Caco-2 (cell line): ENCODE measurements around the gene CYP4V2. TPM values are rescaled to one million over a fixed set of nuclear protein-coding genes. Genes with fewer than 3 reads are reported as not detected.

Source experiments
- BruUV-seq: library from RNA; stranded (reverse); fragments of 400-500 nt; replicated peaks from 2 replicates; lab custom pipeline; 2021; lab: Mats Ljungman, UMichigan
- CTCF ChIA-PET: fragments of 300-600 bp; sonication (Branson Sonifier 250); formaldehyde crosslinking; loops from one replicate; lab custom pipeline; 2022; ENCODE audit warnings: antibody characterized with exemption; lab: Charles Lee
- POLR2A ChIA-PET: fragments of 300-600 bp; sonication (Branson Sonifier 250); formaldehyde crosslinking; loops from one replicate; lab custom pipeline; 2022; ENCODE audit warnings: antibody characterized with exemption; lab: Charles Lee
- DNase-seq, 2 experiments: peaks; one replicate each; pipeline versions ENCODE4 v3.0.0 to v3.0.0-alpha.2; 2020 to 2022
- H3K27me3 ChIP-seq: replicated peaks from 2 replicates; pipeline ENCODE4 v1.6.0; 2011; ENCODE audit warnings: low read length; ENCODE audit not compliant: control insufficient read depth, insufficient read depth
- H3K36me3 ChIP-seq: 2 replicates; pipeline ENCODE4 v1.5.1; 2011; ENCODE audit warnings: low read length; ENCODE audit not compliant: control insufficient read depth, insufficient read depth
- H3K4me1 ChIP-seq: fragments of 250-450 bp; sonication (Bioruptor Pico); 2 replicates; pipeline ENCODE4 v1.5.1; 2020; ENCODE audit warnings: mild to moderate bottlenecking
- H3K4me3 ChIP-seq: 2 replicates; pipeline ENCODE4 v1.5.1; 2011; ENCODE audit warnings: low read depth, mild to moderate bottlenecking, control low read depth, low read length
- H3K9me3 ChIP-seq: fragments of 250-450 bp; sonication (Bioruptor Pico); 2 replicates; pipeline ENCODE4 v1.5.1; 2020; ENCODE audit warnings: mild to moderate bottlenecking, moderate library complexity
- H3K27ac Mint-ChIP-seq: one replicate; pipeline ENCODE4 v1.8.0; 2022; ENCODE audit warnings: mixed read lengths; ENCODE audit not compliant: unreplicated experiment
- H3K27me3 Mint-ChIP-seq: one replicate; pipeline ENCODE4 v1.8.0; 2022; ENCODE audit warnings: mixed read lengths; ENCODE audit not compliant: insufficient read depth, unreplicated experiment
- H3K36me3 Mint-ChIP-seq: one replicate; pipeline ENCODE4 v1.8.0; 2022; ENCODE audit warnings: mild to moderate bottlenecking, mixed read lengths; ENCODE audit not compliant: insufficient read depth, unreplicated experiment
- H3K4me1 Mint-ChIP-seq: one replicate; pipeline ENCODE4 v1.8.0; 2022; ENCODE audit warnings: low read depth, mixed read lengths; ENCODE audit not compliant: unreplicated experiment
- H3K4me3 Mint-ChIP-seq: one replicate; pipeline ENCODE4 v1.8.0; 2022; ENCODE audit warnings: mild to moderate bottlenecking, moderate library complexity, mixed read lengths; ENCODE audit not compliant: unreplicated experiment
- H3K9me3 Mint-ChIP-seq: one replicate; pipeline ENCODE4 v1.8.0; 2022; ENCODE audit warnings: mixed read lengths; ENCODE audit not compliant: unreplicated experiment
- intact Hi-C: fragments of 100-400 bp; cut with micrococcal nuclease; formaldehyde crosslinking; loops from one replicate; pipeline ENCODE4 v1.10.0; 2022; ENCODE audit not compliant: unreplicated experiment
- total RNA-seq: library from RNA; stranded (reverse); gene quantifications from 2 replicates; pipeline ENCODE4 v1.2.3, GENCODE V29; 2022
- TF ChIP-seq, protein P1 (sequence below), 2 experiments: fragments of 200-600 bp in 1 of 2; IDR thresholded peaks; 1 replicate in 1 of 2; 2 replicates in 1 of 2; pipeline versions ENCODE4 v1.5.1 to v1.8.0; 2011 to 2022; ENCODE audit warnings: antibody characterized with exemption in 1 of 2, control low read depth in 1 of 2, inconsistent platforms in 1 of 2, low read depth in 1 of 2, low read length in 1 of 2, mild to moderate bottlenecking in 1 of 2, moderate library complexity in 1 of 2; ENCODE audit not compliant: insufficient read depth in 1 of 2, severe bottlenecking in 1 of 2, unreplicated experiment in 1 of 2

CYP4V2 gene
- total RNA-seq, 1 experiment from 2014 or later = 2.1 TPM

DNA sequence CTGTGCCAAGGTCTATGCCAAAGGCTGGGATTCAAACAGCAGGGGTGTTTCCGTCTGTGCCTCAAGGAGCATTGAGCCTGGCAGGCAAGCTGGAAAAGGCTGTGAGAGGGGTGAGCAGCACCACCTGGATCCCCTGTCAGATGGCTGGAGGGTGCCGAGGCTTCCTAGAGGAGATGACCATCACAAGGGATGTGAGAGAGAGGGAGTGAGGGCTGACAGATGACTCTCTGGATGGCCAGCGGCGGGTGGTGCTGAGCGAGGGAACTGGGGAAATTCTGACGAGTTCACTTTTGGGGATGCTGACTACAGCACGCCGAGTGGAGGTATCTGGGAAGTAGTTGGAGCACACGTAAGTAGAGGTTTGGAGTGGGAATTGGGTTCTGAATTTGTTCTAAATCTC, 22.6 kb upstream of the CYP4V2 start:
- Mint-ChIP-seq H3K36me3 (no peaks in the 10 kb centered on the region), H3K9me3 (no peaks in the 10 kb centered on the region), H3K4me1 (peaks cover 7% of the 10 kb centered on the region), H3K4me3 (no peak overlapping the region), H3K27ac (peak overlapping the region; percentile 39), H3K27me3 (no peaks in the 10 kb centered on the region)
- TF ChIP-seq, protein P1, sequence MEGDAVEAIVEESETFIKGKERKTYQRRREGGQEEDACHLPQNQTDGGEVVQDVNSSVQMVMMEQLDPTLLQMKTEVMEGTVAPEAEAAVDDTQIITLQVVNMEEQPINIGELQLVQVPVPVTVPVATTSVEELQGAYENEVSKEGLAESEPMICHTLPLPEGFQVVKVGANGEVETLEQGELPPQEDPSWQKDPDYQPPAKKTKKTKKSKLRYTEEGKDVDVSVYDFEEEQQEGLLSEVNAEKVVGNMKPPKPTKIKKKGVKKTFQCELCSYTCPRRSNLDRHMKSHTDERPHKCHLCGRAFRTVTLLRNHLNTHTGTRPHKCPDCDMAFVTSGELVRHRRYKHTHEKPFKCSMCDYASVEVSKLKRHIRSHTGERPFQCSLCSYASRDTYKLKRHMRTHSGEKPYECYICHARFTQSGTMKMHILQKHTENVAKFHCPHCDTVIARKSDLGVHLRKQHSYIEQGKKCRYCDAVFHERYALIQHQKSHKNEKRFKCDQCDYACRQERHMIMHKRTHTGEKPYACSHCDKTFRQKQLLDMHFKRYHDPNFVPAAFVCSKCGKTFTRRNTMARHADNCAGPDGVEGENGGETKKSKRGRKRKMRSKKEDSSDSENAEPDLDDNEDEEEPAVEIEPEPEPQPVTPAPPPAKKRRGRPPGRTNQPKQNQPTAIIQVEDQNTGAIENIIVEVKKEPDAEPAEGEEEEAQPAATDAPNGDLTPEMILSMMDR (IDR thresholded peaks at IDR 0.05; ENCODE audit: insufficient read depth in 1 of 2, low read depth in 1 of 2, low read length in 1 of 2, severe bottlenecking in 1 of 2, unreplicated experiment in 1 of 2) = no peak
- ChIA-PET POLR2A (no interaction called here), CTCF (no interaction called here)
- Histone ChIP-seq H3K4me3 (no peak overlapping the region), H3K9me3 (no peaks in the 10 kb centered on the region), H3K27me3 (no peaks in the 10 kb centered on the region), H3K4me1 (peaks cover 5% of the 10 kb centered on the region; the same call in 1 of the 2 replicates), H3K36me3 (no peaks in the 10 kb centered on the region)
- DNase-seq = no peak
- no TSS peak for BruUV-seq
- intact Hi-C loops = no loop called here

- Histone ChIP-seq H3K4me3 (no peak overlapping the region), H3K27me3 (no peaks in the 10 kb centered on the region), H3K36me3 (no peaks in the 10 kb centered on the region), H3K4me1 (peaks cover 5% of the 10 kb centered on the region; the same call in 1 of the 2 replicates), H3K9me3 (no peaks in the 10 kb centered on the region)
- Mint-ChIP-seq H3K4me3 (no peak overlapping the region), H3K27me3 (no peaks in the 10 kb centered on the region), H3K9me3 (no peaks in the 10 kb centered on the region), H3K36me3 (no peaks in the 10 kb centered on the region), H3K4me1 (peaks cover 7% of the 10 kb centered on the region), H3K27ac (no peak overlapping the region)
- intact Hi-C loops = no loop called here
- POLR2A ChIA-PET = no interaction called here
- TF ChIP-seq, protein P1 (IDR thresholded peaks at IDR 0.05; ENCODE audit: insufficient read depth in 1 of 2, low read depth in 1 of 2, low read length in 1 of 2, severe bottlenecking in 1 of 2, unreplicated experiment in 1 of 2) = no peak
- CTCF ChIA-PET = no interaction called here
- no TSS peak for BruUV-seq
- DNase-seq = no peak
Measured at GRCh38 chr4:186169333-186169944, 21.9 kb upstream of the CYP4V2 start.

DNA sequence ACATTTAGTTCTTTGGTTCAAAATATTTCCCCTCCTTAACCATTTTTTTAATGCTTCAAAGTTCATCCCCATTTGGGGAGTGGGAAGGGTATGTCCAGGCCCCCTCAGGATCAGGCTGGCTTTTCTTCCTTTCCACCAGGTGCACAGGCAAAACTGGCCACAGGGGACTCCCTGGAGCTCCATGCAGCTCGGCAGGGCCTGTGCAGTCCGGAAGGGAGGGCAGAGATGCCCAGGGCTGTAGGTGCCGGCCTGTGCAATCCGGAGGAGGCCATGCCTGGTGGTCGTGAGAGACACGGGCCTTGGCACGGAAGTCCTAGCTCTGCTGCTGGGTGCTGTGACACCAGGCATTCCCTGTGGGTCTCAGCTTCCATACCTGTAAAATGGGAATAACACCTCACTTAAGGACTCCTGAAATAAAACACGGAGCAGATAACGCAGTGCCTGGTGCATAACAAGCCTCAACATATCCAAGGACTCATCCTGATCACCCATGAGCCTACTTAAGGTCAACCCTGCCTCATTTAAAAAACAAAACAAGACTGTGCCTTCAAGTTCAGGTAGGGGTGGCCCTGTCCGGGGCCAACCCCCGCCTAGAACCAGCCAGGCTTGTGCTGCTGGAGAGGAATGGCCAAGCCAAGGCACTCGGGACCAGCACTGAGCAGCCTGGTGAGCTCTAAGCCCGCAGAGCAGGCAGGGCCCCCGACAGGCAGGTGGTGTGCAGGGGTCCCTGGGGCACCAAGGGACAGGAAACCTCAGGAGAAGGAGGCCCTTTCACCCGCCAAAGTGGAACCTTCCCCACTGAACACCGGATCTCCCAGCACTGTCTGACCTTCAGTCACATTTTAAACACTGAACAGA, 21.2 kb upstream of the CYP4V2 start:
- Mint-ChIP-seq H3K27ac (no peak overlapping the region), H3K4me3 (no peak overlapping the region), H3K4me1 (peaks cover 7% of the 10 kb centered on the region), H3K27me3 (no peaks in the 10 kb centered on the region), H3K9me3 (no peaks in the 10 kb centered on the region), H3K36me3 (no peaks in the 10 kb centered on the region)
- Histone ChIP-seq H3K36me3 (no peaks in the 10 kb centered on the region), H3K4me3 (no peak overlapping the region), H3K27me3 (no peaks in the 10 kb centered on the region), H3K4me1 (peaks cover 5% of the 10 kb centered on the region; the same call in 1 of the 2 replicates), H3K9me3 (no peaks in the 10 kb centered on the region)
- TF ChIP-seq, protein P1 (IDR thresholded peaks at IDR 0.05; ENCODE audit: insufficient read depth in 1 of 2, low read depth in 1 of 2, low read length in 1 of 2, severe bottlenecking in 1 of 2, unreplicated experiment in 1 of 2) = no peak
- no TSS peak for BruUV-seq
- POLR2A ChIA-PET = no interaction called here
- DNase-seq = no peak
- CTCF ChIA-PET = interaction anchor here (0.6 kb wide), 1 partner anchor 515 kb away, joined by 3 read pairs; no protein-coding TSS in a partner anchor
- intact Hi-C loops = no loop called here
